CD14-positive monocyte (primary cell): ENCODE results near the gene TOP2A. TPM values are rescaled to one million over a fixed set of nuclear protein-coding genes. Genes with fewer than 3 reads are reported as not detected.
A peak's percentile ranks its signal among the peaks of the same experiment; 100 is the strongest.

Experiments
- DNase-seq, 3 donors: peaks; one replicate each; pipeline ENCODE4 v3.0.0-alpha.2; 2011 to 2022
- H2AFZ ChIP-seq: 2 replicates; pipeline ENCODE4 v1.6.0; 2012; ENCODE audit warnings: mild to moderate bottlenecking, low read depth, low read length, inconsistent platforms; ENCODE audit not compliant: insufficient read depth, poor library complexity, severe bottlenecking
- H3K27ac ChIP-seq, 2 donors: 1 replicate in 1 of 2; 2 replicates in 1 of 2; pipeline ENCODE4 v1.5.1; 2012 to 2013; ENCODE audit warnings: low read length in 2 of 2, control low read depth in 1 of 2, inconsistent platforms in 1 of 2, low read depth in 1 of 2, mild to moderate bottlenecking in 1 of 2
- H3K27me3 ChIP-seq, 2 donors: one replicate each; pipeline versions ENCODE4 v1.6.0 to v1.6.1; 2011 to 2013; ENCODE audit warnings: low read length in 2 of 2; ENCODE audit not compliant: control insufficient read depth in 2 of 2, insufficient read depth in 2 of 2
- H3K36me3 ChIP-seq, 2 donors: replicated peaks in 1 of 2; 1 replicate in 1 of 2; 2 replicates in 1 of 2; pipeline versions ENCODE4 v1.5.1 to v1.6.1; 2012 to 2013; ENCODE audit warnings: low read length in 2 of 2, control low read depth in 1 of 2, inconsistent platforms in 1 of 2, mild to moderate bottlenecking in 1 of 2; ENCODE audit not compliant: insufficient read depth in 2 of 2, control insufficient read depth in 1 of 2
- H3K4me1 ChIP-seq, 2 donors: 1 replicate in 1 of 2; 2 replicates in 1 of 2; pipeline versions ENCODE4 v1.5.1 to v1.6.1; 2012 to 2013; ENCODE audit warnings: low read length in 2 of 2, control low read depth in 1 of 2, inconsistent platforms in 1 of 2, mild to moderate bottlenecking in 1 of 2, moderate library complexity in 1 of 2; ENCODE audit not compliant: insufficient read depth in 2 of 2, control insufficient read depth in 1 of 2
- H3K4me2 ChIP-seq: replicated peaks from 2 replicates; pipeline ENCODE3; 2012; ENCODE audit warnings: low read length, moderate library complexity, mild to moderate bottlenecking; ENCODE audit not compliant: poor library complexity, severe bottlenecking; ENCODE audit errors: extremely low read depth
- H3K4me3 ChIP-seq, 3 experiments: fragments of 200-600 bp in 1 of 3; sonication (generic) in 1 of 3; replicated peaks in 1 of 3; 1 replicate in 2 of 3; 2 replicates in 1 of 3; pipeline ENCODE4 v1.5.1; 2011 to 2013; ENCODE audit warnings: low read length in 3 of 3, mild to moderate bottlenecking in 3 of 3, control low read depth in 2 of 3, low read depth in 2 of 3, inconsistent platforms in 1 of 3, moderate library complexity in 1 of 3
- H3K79me2 ChIP-seq: 2 replicates; pipeline ENCODE4 v1.6.0; 2012; ENCODE audit warnings: mild to moderate bottlenecking, control low read depth, inconsistent platforms, low read length, moderate library complexity; ENCODE audit not compliant: insufficient read depth
- H3K9ac ChIP-seq: 2 replicates; pipeline ENCODE4 v1.6.0; 2017; ENCODE audit warnings: low read length, mild to moderate bottlenecking; ENCODE audit not compliant: insufficient read depth, poor library complexity, severe bottlenecking
- H3K9me3 ChIP-seq, 2 donors: replicated peaks in 1 of 2; 1 replicate in 1 of 2; 2 replicates in 1 of 2; pipeline versions ENCODE4 v1.5.1 to v1.6.1; 2012 to 2013; ENCODE audit warnings: low read length in 2 of 2, control low read depth in 1 of 2; ENCODE audit not compliant: control insufficient read depth in 1 of 2, insufficient read depth in 1 of 2
- H4K20me1 ChIP-seq: 2 replicates; pipeline ENCODE4 v1.6.0; 2012; ENCODE audit warnings: mild to moderate bottlenecking, low read length, control low read depth, moderate library complexity; ENCODE audit not compliant: insufficient read depth
- H3K27ac Mint-ChIP-seq, 7 donors: one replicate each; pipeline ENCODE4 v1.8.0; 2020; ENCODE audit warnings: mild to moderate bottlenecking in 7 of 7, mixed read lengths in 7 of 7, moderate library complexity in 6 of 7, inconsistent platforms in 2 of 7
- H3K27me3 Mint-ChIP-seq, 3 donors: one replicate each; pipeline ENCODE4 v1.8.0; 2021 to 2022; ENCODE audit warnings: low read depth in 3 of 3, mild to moderate bottlenecking in 3 of 3, mixed read lengths in 3 of 3, moderate library complexity in 3 of 3, inconsistent platforms in 1 of 3
- H3K36me3 Mint-ChIP-seq, 2 donors: one replicate each; pipeline ENCODE4 v1.8.0; 2020; ENCODE audit warnings: mixed read lengths in 2 of 2, inconsistent platforms in 1 of 2, mild to moderate bottlenecking in 1 of 2
- H3K4me1 Mint-ChIP-seq: one replicate; pipeline ENCODE4 v1.8.0; 2020; ENCODE audit warnings: mild to moderate bottlenecking, mixed read lengths
- H3K4me3 Mint-ChIP-seq, 2 donors: one replicate each; pipeline ENCODE4 v1.8.0; 2020; ENCODE audit warnings: mild to moderate bottlenecking in 2 of 2, mixed read lengths in 2 of 2, moderate library complexity in 1 of 2
- H3K9me3 Mint-ChIP-seq, 7 donors: one replicate each; pipeline ENCODE4 v1.8.0; 2020 to 2022; ENCODE audit warnings: mixed read lengths in 7 of 7, mild to moderate bottlenecking in 6 of 7, moderate library complexity in 6 of 7, inconsistent platforms in 2 of 7
- WGBS: methylation state at CpG from one replicate; pipeline ENCODE4 v1.1.5; 2013; ENCODE audit warnings: missing lambda C conversion rate; ENCODE audit not compliant: insufficient coverage; 5-methylcytosine and 5-hydroxymethylcytosine counted together
- intact Hi-C, 2 donors: fragments of 100-400 bp; cut with micrococcal nuclease; formaldehyde crosslinking; loops; one replicate each; pipeline versions ENCODE4 v1.15.0 to v1.15.1; 2023
- polyA plus RNA-seq, 3 donors: library from polyadenylated mRNA; depleted of rRNA in 1 of 3; unstranded in 2 of 3; stranded (reverse) in 1 of 3; fragments of 300-500 nt in 2 of 3; fragments of >200 nt in 1 of 3; fragmentation: Illumina TruSeq in 2 of 3; gene quantifications; 1 replicate in 2 of 3; 2 replicates in 1 of 3; pipeline ENCODE4 v1.2.3, GENCODE V29; 2012 to 2021
- TF ChIP-seq, protein P1 (sequence below): fragments of 200-600 bp; IDR thresholded peaks from one replicate; pipeline ENCODE4 v1.8.0; 2022; ENCODE audit warnings: antibody characterized with exemption, mild to moderate bottlenecking

The TOP2A gene
- polyA plus RNA-seq, 3 donors, result 0.01 to 0.94 (median 0.28) TPM

GRCh38 chr17:40342504-40343218, 75.0 kb downstream of the TOP2A start:
- no peak for DNase-seq
- Histone ChIP-seq H3K4me1 (peaks cover 81 to 83% of the 10 kb centered on the region in 2 donors), H3K36me3 (peaks cover 7 to 33% of the 10 kb centered on the region in 2 donors), H2AFZ (no peak overlapping the region), H3K4me2 (peak overlapping the region; percentile 90), H3K9ac (peak overlapping the region; percentile 95), H4K20me1 (peaks cover 76% of the 10 kb centered on the region), H3K27ac (peak overlapping the region; percentile 94 to 97), H3K79me2 (peaks cover 97% of the 10 kb centered on the region), H3K9me3 (no peaks in the 10 kb centered on the region), H3K4me3 (peak overlapping the region; percentile 66 to 99 (median 90)), H3K27me3 (no peaks in the 10 kb centered on the region)
- intact Hi-C loops, result loop anchor here (2.0 to 5.0 kb wide), 2 partner anchors 24 to 35 kb away; partner anchors contain the start of gene RARA (in 1 of the 2)
- Mint-ChIP-seq H3K4me1 (peaks cover 71% of the 10 kb centered on the region), H3K36me3 (peaks cover 47 to 65% of the 10 kb centered on the region in 2 donors), H3K27me3 (peaks cover 2 to 6% (median 4%) of the 10 kb centered on the region in 3 donors), H3K9me3 (peaks cover 0 to 4% (median 0%) of the 10 kb centered on the region in 7 donors), H3K4me3 (peak overlapping the region; percentile 95 to 99), H3K27ac (peak overlapping the region; percentile 86 to 97 (median 90))
- 1% methylated on average over 16 of the region's 38 CpGs for WGBS
- TF ChIP-seq, protein P1, sequence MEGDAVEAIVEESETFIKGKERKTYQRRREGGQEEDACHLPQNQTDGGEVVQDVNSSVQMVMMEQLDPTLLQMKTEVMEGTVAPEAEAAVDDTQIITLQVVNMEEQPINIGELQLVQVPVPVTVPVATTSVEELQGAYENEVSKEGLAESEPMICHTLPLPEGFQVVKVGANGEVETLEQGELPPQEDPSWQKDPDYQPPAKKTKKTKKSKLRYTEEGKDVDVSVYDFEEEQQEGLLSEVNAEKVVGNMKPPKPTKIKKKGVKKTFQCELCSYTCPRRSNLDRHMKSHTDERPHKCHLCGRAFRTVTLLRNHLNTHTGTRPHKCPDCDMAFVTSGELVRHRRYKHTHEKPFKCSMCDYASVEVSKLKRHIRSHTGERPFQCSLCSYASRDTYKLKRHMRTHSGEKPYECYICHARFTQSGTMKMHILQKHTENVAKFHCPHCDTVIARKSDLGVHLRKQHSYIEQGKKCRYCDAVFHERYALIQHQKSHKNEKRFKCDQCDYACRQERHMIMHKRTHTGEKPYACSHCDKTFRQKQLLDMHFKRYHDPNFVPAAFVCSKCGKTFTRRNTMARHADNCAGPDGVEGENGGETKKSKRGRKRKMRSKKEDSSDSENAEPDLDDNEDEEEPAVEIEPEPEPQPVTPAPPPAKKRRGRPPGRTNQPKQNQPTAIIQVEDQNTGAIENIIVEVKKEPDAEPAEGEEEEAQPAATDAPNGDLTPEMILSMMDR, result no peak

GRCh38 chr17:40341808-40342503, 75.7 kb downstream of the TOP2A start:
- H3K27ac ChIP-seq, result peak overlapping the region; percentile 94 to 97
- peaks cover 69% of the 10 kb centered on the region for H4K20me1 ChIP-seq
- H2AFZ ChIP-seq, result no peak overlapping the region
- peak; percentile 51 to 76 (median 71) for DNase-seq
- H3K4me1 ChIP-seq, result peaks cover 81 to 83% of the 10 kb centered on the region in 2 donors
- H3K27me3 Mint-ChIP-seq, result peaks cover 2 to 6% (median 4%) of the 10 kb centered on the region in 3 donors
- peaks cover 97% of the 10 kb centered on the region for H3K79me2 ChIP-seq
- no peaks in the 10 kb centered on the region for H3K27me3 ChIP-seq
- H3K36me3 ChIP-seq, result peaks cover 7 to 26% of the 10 kb centered on the region in 2 donors
- peak overlapping the region; percentile 95 to 99 for H3K4me3 Mint-ChIP-seq
- peak overlapping the region; percentile 90 for H3K4me2 ChIP-seq
- intact Hi-C loops, result loop anchor here (2.0 to 5.0 kb wide), 3 partner anchors 19 to 35 kb away; partner anchors contain the start of gene RARA (in 1 of the 2)
- TF ChIP-seq, protein P1, result no peak
- H3K9me3 Mint-ChIP-seq, result peaks cover 0 to 4% (median 0%) of the 10 kb centered on the region in 7 donors
- peak overlapping the region; percentile 88 to 97 (median 95) for H3K27ac Mint-ChIP-seq
- peak overlapping the region; percentile 95 for H3K9ac ChIP-seq
- H3K4me1 Mint-ChIP-seq, result peaks cover 72% of the 10 kb centered on the region
- peak overlapping the region; percentile 66 to 99 (median 90) for H3K4me3 ChIP-seq
- peaks cover 47 to 63% of the 10 kb centered on the region in 2 donors for H3K36me3 Mint-ChIP-seq
- WGBS, result 0% methylated on average over 31 of the region's 55 CpGs
- H3K9me3 ChIP-seq, result no peaks in the 10 kb centered on the region
